Measurements from ENCODE around the gene ECM1.

The ECM1 gene

GRCh38 chr1:150507912-150508864 lies at the start of gene ECM1:
TSS of gene ECM1 (plus strand) at chr1:150508109. CDS start at chr1:150508210, 101 bp downstream.
- no peak for DNase-seq (ENCODE audit: low read depth in 3 of 3)

GRCh38 chr1:150464422-150464826 lies 43.5 kb upstream of the ECM1 start:
- peak; percentile 48 to 72 (median 56) for DNase-seq (ENCODE audit: low read depth in 3 of 3)

- DNase-seq (ENCODE audit: low read depth in 3 of 3): no peak
Measured at GRCh38 chr1:150466964-150467363, 40.9 kb upstream of the ECM1 start.

- DNase-seq (ENCODE audit: low read depth in 3 of 3): no peak
Measured at GRCh38 chr1:150469291-150469690, 38.6 kb upstream of the ECM1 start.

- DNase-seq (ENCODE audit: low read depth in 3 of 3): no peak
Measured at GRCh38 chr1:150472601-150473200, 35.2 kb upstream of the ECM1 start.

GRCh38 chr1:150473659-150474058 lies 34.2 kb upstream of the ECM1 start:
- DNase-seq (ENCODE audit: low read depth in 3 of 3): no peak

GRCh38 chr1:150474869-150475268 lies 33.0 kb upstream of the ECM1 start:
- no peak for DNase-seq (ENCODE audit: low read depth in 3 of 3)

GRCh38 chr1:150476754-150477153 lies 31.2 kb upstream of the ECM1 start:
- DNase-seq (ENCODE audit: low read depth in 3 of 3): no peak

GRCh38 chr1:150477320-150477719 lies 30.6 kb upstream of the ECM1 start:
- no peak for DNase-seq (ENCODE audit: low read depth in 3 of 3)

GRCh38 chr1:150477733-150478132 lies 30.2 kb upstream of the ECM1 start:
- DNase-seq (ENCODE audit: low read depth in 3 of 3): no peak

GRCh38 chr1:150479370-150479769 lies 28.5 kb upstream of the ECM1 start:
- DNase-seq (ENCODE audit: low read depth in 3 of 3): no peak

GRCh38 chr1:150479927-150480352 lies 28.0 kb upstream of the ECM1 start:
- DNase-seq (ENCODE audit: low read depth in 3 of 3): no peak

- no peak for DNase-seq (ENCODE audit: low read depth in 3 of 3)
Measured at GRCh38 chr1:150484431-150484830, 23.5 kb upstream of the ECM1 start.

- DNase-seq (ENCODE audit: low read depth in 3 of 3): no peak
Measured at GRCh38 chr1:150484861-150485260, 23.0 kb upstream of the ECM1 start.

GRCh38 chr1:150486966-150487762 lies 20.7 kb upstream of the ECM1 start, which contains the start of gene TARS2:
TSS of gene TARS2 (plus strand) at chr1:150487419. CDS start at chr1:150487451, 32 bp downstream.
- DNase-seq (ENCODE audit: low read depth in 3 of 3): peak; percentile 83 to 94 (median 92)

- DNase-seq (ENCODE audit: low read depth in 3 of 3): no peak
Measured at GRCh38 chr1:150487763-150488115, 20.2 kb upstream of the ECM1 start.

- no peak for DNase-seq (ENCODE audit: low read depth in 3 of 3)
Measured at GRCh38 chr1:150493175-150493574, 14.7 kb upstream of the ECM1 start.

- DNase-seq (ENCODE audit: low read depth in 3 of 3): no peak
Measured at GRCh38 chr1:150498342-150498741, 9.6 kb upstream of the ECM1 start.

GRCh38 chr1:150505431-150505830 lies 2.5 kb upstream of the ECM1 start:
- no peak for DNase-seq (ENCODE audit: low read depth in 3 of 3)

GRCh38 chr1:150508982-150509381 lies 1.1 kb downstream of the ECM1 start:
- DNase-seq (ENCODE audit: low read depth in 3 of 3): no peak

GRCh38 chr1:150511551-150511950 lies 3.6 kb downstream of the ECM1 start:
- no peak for DNase-seq (ENCODE audit: low read depth in 3 of 3)

GRCh38 chr1:150511985-150512660 lies 4.2 kb downstream of the ECM1 start:
- DNase-seq (ENCODE audit: low read depth in 3 of 3): no peak
